GM21723 (cell line): ENCODE results near the gene FBLN2.
"Not testable (repeated sequence)": the region's sequence is repeated elsewhere in the genome, so short reads cannot be mapped to it uniquely, and the experiment has no call there.

Experiments used
- ATAC-seq: cut with Tn5 transposase; IDR thresholded peaks from one replicate; pipeline ENCODE4 v1.9.1; 2021; ENCODE audit warnings: mild to moderate bottlenecking, moderate library complexity; ENCODE audit not compliant: unreplicated experiment

FBLN2 gene

GRCh38 chr3:13545952-13546454 lies 2.9 kb upstream of the FBLN2 start:
- no peak for ATAC-seq

- no peak for ATAC-seq
These were observed 2.2 kb upstream of the FBLN2 start for GRCh38 chr3:13546667-13547171.

- ATAC-seq = no peak
These were observed 1.1 kb upstream of the FBLN2 start for GRCh38 chr3:13547591-13548371.

GRCh38 chr3:13549623-13550422 lies 898 bp downstream of the FBLN2 start:
- no peak for ATAC-seq

GRCh38 chr3:13550423-13550690 lies 1.4 kb downstream of the FBLN2 start:
- ATAC-seq = no peak

- ATAC-seq = no peak
These were observed 2.0 kb downstream of the FBLN2 start for GRCh38 chr3:13550791-13551360.

- no peak for ATAC-seq
These were observed 4.1 kb downstream of the FBLN2 start for GRCh38 chr3:13552857-13553652.

- ATAC-seq = no peak
These were observed 4.8 kb downstream of the FBLN2 start for GRCh38 chr3:13553686-13554085.

- no peak for ATAC-seq
These were observed 6.8 kb downstream of the FBLN2 start for GRCh38 chr3:13555753-13556152.

GRCh38 chr3:13556207-13556606 lies 7.3 kb downstream of the FBLN2 start:
- no peak for ATAC-seq

GRCh38 chr3:13556917-13557316 lies 8.0 kb downstream of the FBLN2 start:
- no peak for ATAC-seq

- no peak for ATAC-seq
These were observed 8.5 kb downstream of the FBLN2 start for GRCh38 chr3:13557417-13557816.

GRCh38 chr3:13557926-13558325 lies 9.0 kb downstream of the FBLN2 start:
- ATAC-seq = no peak

- no peak for ATAC-seq
These were observed 9.7 kb downstream of the FBLN2 start for GRCh38 chr3:13558651-13559050.

- ATAC-seq = no peak
These were observed 11.0 kb downstream of the FBLN2 start for GRCh38 chr3:13559764-13560525.

GRCh38 chr3:13561376-13561775 lies 12.5 kb downstream of the FBLN2 start:
- no peak for ATAC-seq

GRCh38 chr3:13561967-13562366 lies 13.0 kb downstream of the FBLN2 start:
- ATAC-seq = no peak

- not testable (repeated sequence) for ATAC-seq
These were observed 13.5 kb downstream of the FBLN2 start for GRCh38 chr3:13562421-13562820.

GRCh38 chr3:13563321-13563720 lies 14.4 kb downstream of the FBLN2 start:
- ATAC-seq = no peak

- no peak for ATAC-seq
These were observed 15.0 kb downstream of the FBLN2 start for GRCh38 chr3:13563911-13564310.
